Left lung (tissue), 10 donors: ENCODE data around the gene MED9. TPM values are rescaled to one million over a fixed set of nuclear protein-coding genes. Genes with fewer than 3 reads are reported as not detected.
A peak's percentile ranks its signal among the peaks of the same experiment; 100 is the strongest.

Experiments
- ATAC-seq: fragments of 200-7000 bp; cut with Tn5 transposase; one replicate; pipeline ENCODE4 v1.9.1; 2020; ENCODE audit warnings: moderate library complexity
- DNase-seq, 4 donors: peaks; one replicate each; pipeline ENCODE4 v3.0.0-alpha.2; 2013 to 2020
- H3K27ac ChIP-seq, 2 donors: fragments of 200-600 bp; sonication (generic) in 1 of 2; one replicate each; pipeline versions ENCODE4 v1.5.0 to v1.8.0; 2020 to 2021
- H3K27me3 ChIP-seq, 2 donors: fragments of 200-600 bp; sonication (generic) in 1 of 2; one replicate each; pipeline versions ENCODE4 v1.5.0 to v1.8.0; 2020 to 2021
- H3K36me3 ChIP-seq, 2 donors: fragments of 200-600 bp; sonication (generic) in 1 of 2; one replicate each; pipeline versions ENCODE4 v1.5.0 to v1.8.0; 2020 to 2021
- H3K4me1 ChIP-seq, 2 donors: fragments of 200-600 bp; one replicate each; pipeline ENCODE4 v1.8.0; 2021
- H3K4me3 ChIP-seq, 2 donors: fragments of 200-600 bp; sonication (generic) in 1 of 2; one replicate each; pipeline versions ENCODE4 v1.5.0 to v1.8.0; 2020 to 2021; ENCODE audit warnings: mild to moderate bottlenecking in 1 of 2
- H3K9me3 ChIP-seq, 2 donors: fragments of 200-600 bp; sonication (generic) in 1 of 2; one replicate each; pipeline versions ENCODE4 v1.5.0 to v1.8.0; 2020 to 2021
- intact Hi-C, 2 donors: fragments of 100-400 bp; cut with DNase I; formaldehyde crosslinking; loops; one replicate each; pipeline versions ENCODE4 v1.11.2 to v1.14.2; 2022
- polyA plus RNA-seq, 6 donors: library from polyadenylated mRNA; unstranded; fragments of 120-200 nt; gene quantifications; one replicate each; pipeline ENCODE4 v1.2.1, GENCODE V29; 2013; ENCODE audit not compliant: insufficient read length in 6 of 6
- total RNA-seq, 2 donors: library from RNA; stranded (reverse); fragmentation: NEBNext Ultra II Directional; extraction: Animal tissue kit (Norgen Biotek cat#: 25700); gene quantifications; one replicate each; pipeline ENCODE4 v1.2.1, GENCODE V29; 2021
- TF ChIP-seq, protein P1 (sequence below), 2 donors: fragments of 200-600 bp; sonication (generic) in 1 of 2; IDR thresholded peaks; one replicate each; pipeline versions ENCODE4 v1.5.0 to v1.8.0; 2021; ENCODE audit warnings: antibody characterized with exemption in 2 of 2
- donor health status: DM: no; HTN: yes; CAD: no.
- donor health status: DM: no; HTN: no; CAD: no.

MED9 gene
- total and polyA plus RNA-seq, 8 donors = 11.5 to 17.1 (median 16.2) TPM

DNA sequence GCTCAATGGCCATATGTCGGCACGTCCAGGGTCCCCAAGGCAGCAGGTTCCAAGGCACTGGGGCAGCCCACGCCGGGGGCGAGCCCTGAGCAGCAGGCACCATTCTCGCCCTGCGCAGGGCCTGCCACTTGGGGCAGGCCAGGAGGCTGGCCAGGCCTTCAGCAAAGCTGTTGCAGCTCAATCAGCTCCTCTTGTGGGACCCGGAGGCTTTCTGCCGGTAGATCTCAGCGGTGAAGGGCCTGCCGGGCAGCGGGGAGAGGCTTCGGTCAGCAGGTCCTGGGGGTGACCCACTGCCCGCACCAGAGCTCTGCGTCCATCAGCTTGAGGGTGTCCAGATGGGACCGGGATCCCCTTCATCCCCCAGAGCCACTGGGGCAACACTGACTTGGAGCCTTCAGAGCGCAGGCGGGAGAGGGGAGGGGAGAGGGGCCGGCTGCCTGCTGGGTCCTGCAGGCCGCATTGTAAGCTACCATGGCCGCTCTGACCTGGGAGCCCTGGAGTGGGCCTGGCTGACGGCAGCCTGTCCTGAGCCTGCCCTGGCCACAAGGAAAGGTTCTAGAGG, 28.9 kb downstream of the MED9 start:
- no peak overlapping the region for H3K4me3 ChIP-seq
- H3K36me3 ChIP-seq = no peaks in the 10 kb centered on the region
- TF ChIP-seq, protein P1, sequence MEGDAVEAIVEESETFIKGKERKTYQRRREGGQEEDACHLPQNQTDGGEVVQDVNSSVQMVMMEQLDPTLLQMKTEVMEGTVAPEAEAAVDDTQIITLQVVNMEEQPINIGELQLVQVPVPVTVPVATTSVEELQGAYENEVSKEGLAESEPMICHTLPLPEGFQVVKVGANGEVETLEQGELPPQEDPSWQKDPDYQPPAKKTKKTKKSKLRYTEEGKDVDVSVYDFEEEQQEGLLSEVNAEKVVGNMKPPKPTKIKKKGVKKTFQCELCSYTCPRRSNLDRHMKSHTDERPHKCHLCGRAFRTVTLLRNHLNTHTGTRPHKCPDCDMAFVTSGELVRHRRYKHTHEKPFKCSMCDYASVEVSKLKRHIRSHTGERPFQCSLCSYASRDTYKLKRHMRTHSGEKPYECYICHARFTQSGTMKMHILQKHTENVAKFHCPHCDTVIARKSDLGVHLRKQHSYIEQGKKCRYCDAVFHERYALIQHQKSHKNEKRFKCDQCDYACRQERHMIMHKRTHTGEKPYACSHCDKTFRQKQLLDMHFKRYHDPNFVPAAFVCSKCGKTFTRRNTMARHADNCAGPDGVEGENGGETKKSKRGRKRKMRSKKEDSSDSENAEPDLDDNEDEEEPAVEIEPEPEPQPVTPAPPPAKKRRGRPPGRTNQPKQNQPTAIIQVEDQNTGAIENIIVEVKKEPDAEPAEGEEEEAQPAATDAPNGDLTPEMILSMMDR (IDR thresholded peaks at IDR 0.05) = no peak
- DNase-seq = peak in 1 of 4 donors; percentile 59
- no peaks in the 10 kb centered on the region for H3K27me3 ChIP-seq
- no peak for ATAC-seq
- intact Hi-C loops = loop anchor here in 1 of 2 donors (10.0 kb wide), 1 partner anchor 79 kb away; no protein-coding TSS in a partner anchor
- H3K4me1 ChIP-seq = no peaks in the 10 kb centered on the region
- no peaks in the 10 kb centered on the region for H3K9me3 ChIP-seq
- H3K27ac ChIP-seq = peak overlapping the region in 1 of 2 donors; percentile 61

DNA sequence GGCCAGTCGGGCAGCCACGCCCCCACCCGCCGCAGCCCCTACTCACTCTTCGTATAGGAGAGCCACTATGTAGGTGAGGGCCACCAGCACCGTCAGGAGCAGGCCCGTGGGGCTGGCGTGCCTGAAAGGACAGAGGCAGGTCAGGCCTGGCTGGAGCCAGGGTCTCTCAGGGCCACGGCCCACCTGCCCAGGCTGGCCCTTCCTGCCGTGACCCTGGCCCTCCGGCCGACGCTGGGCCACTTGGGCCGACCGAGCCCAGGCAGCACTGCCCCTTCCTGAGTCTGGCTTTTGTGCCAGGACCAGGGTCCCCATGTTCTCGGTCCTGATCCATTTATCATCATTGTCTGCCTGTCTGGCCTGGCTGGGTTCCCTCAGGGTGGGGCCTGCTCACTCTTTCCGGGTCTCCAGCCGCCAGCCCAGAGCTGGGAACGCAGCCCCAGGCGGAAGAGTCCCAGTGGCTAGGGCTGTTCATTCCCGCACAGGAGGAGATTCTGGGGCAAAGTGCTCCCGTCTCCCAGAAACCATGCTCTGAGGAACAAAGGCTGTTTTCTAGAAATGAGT, 29.5 kb downstream of the MED9 start:
- Histone ChIP-seq H3K36me3 (no peaks in the 10 kb centered on the region), H3K4me3 (no peak overlapping the region), H3K27me3 (no peaks in the 10 kb centered on the region), H3K9me3 (no peaks in the 10 kb centered on the region), H3K27ac (peak overlapping the region in 1 of 2 donors; percentile 61), H3K4me1 (no peaks in the 10 kb centered on the region)
- intact Hi-C loops = loop anchor here in 1 of 2 donors (10.0 kb wide), 1 partner anchor 79 kb away; no protein-coding TSS in a partner anchor
- TF ChIP-seq, protein P1 (IDR thresholded peaks at IDR 0.05) = no peak
- ATAC-seq (peak; percentile 23), DNase-seq (peak in 1 of 4 donors; percentile 76)

DNA sequence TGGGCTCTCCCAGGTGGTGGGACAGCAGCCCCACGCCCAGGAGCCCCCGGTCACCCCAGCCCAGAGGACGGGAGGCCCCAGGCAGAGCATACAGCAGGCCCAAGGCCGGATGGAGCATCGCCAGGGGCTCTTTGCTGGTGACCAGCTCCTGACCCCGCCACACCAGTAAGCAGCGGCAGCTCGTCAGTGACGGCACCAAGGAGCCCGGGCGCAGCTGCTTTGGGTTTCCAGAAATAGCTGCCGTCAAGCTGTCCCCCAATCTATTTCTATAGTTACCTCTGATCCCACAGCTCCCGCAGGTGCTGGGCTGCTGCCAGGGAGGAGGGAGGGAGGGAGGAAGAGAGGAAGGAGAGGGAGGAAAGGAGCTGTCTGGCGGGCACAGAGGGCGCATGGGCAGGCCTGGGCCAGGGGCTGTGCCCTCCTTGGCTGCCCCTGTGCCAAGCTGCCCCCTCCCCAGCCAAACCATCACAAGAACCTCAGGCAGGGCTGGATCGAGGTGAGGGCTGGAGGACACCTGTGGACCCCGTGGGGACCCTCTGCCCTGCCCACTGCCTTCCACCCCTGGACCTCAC, 30.2 kb downstream of the MED9 start:
- Histone ChIP-seq H3K4me3 (no peak overlapping the region), H3K27me3 (no peaks in the 10 kb centered on the region), H3K36me3 (no peaks in the 10 kb centered on the region), H3K4me1 (no peaks in the 10 kb centered on the region), H3K9me3 (no peaks in the 10 kb centered on the region), H3K27ac (peak overlapping the region in 1 of 2 donors; percentile 61)
- DNase-seq = peak in 1 of 4 donors; percentile 79
- ATAC-seq = peak; percentile 7
- intact Hi-C loops = loop anchor here in 1 of 2 donors (10.0 kb wide), 1 partner anchor 78 kb away; no protein-coding TSS in a partner anchor
- TF ChIP-seq, protein P1 (IDR thresholded peaks at IDR 0.05) = no peak

DNA sequence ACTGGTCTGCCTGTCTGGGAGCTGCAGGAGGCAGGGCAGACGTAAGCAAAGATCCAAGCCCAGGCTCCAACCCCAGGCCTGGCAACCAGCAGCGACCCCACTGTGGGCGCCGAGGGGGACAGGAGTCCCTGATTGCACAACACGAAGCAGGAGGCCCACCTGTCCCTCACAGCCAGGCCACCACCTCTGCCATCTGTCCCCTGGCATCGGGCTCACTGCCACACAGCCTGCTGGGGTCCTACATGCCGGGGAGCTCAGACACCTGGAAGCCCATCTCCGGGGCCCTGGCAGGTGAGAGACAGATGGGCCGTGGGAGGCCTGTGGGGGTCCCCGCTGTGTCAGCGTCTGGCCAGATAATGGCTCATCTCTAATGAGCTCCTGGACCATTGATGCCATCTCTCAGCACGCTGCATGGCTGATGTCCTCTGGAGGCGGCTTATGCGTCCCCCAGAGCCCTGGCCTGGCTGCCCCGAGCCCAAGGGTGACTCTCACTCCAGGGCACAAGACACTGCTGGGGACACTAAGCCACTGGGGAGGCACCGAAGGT, 30.7 kb downstream of the MED9 start:
- ATAC-seq (no peak), DNase-seq (peak in 1 of 4 donors; percentile 69)
- H3K9me3 ChIP-seq = no peaks in the 10 kb centered on the region
- no peaks in the 10 kb centered on the region for H3K36me3 ChIP-seq
- intact Hi-C loops = loop anchor here in 1 of 2 donors (10.0 kb wide), 1 partner anchor 77 kb away; no protein-coding TSS in a partner anchor
- no peak overlapping the region for H3K4me3 ChIP-seq
- peak overlapping the region in 1 of 2 donors; percentile 61 for H3K27ac ChIP-seq
- TF ChIP-seq, protein P1 (IDR thresholded peaks at IDR 0.05) = no peak
- no peaks in the 10 kb centered on the region for H3K27me3 ChIP-seq
- no peaks in the 10 kb centered on the region for H3K4me1 ChIP-seq

DNA sequence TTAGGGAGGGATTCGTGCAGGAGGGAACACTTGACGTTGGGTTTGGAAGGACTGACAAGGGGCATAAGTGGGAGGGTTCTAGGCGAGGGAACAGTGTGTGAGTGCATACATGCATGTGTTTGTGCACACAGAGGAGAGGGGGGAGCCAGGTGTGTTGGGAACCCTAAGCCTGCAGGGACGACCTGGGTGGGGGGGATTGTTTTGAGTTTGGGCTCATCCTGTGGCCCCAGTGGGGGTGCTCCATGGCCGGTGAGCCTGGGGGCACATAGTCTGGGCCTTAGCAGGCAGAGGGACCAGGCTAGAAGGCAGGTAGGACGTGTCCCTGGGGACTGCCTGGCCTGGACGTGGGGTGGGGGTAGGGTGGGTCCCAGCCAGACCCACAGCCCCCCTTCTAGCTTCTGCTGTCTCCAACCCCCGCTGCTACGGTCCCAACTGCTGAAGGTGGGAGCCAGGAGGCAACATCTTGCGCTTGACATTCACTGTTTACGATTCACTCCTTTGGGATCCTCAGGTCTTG, 31.3 kb downstream of the MED9 start:
- Histone ChIP-seq H3K4me3 (no peak overlapping the region), H3K9me3 (no peaks in the 10 kb centered on the region), H3K36me3 (no peaks in the 10 kb centered on the region), H3K27ac (no peak overlapping the region), H3K27me3 (no peaks in the 10 kb centered on the region), H3K4me1 (no peaks in the 10 kb centered on the region)
- intact Hi-C loops = loop anchor here in 1 of 2 donors (10.0 kb wide), 1 partner anchor 77 kb away; no protein-coding TSS in a partner anchor
- DNase-seq (peak in 1 of 4 donors; percentile 41), ATAC-seq (no peak)
- TF ChIP-seq, protein P1 (IDR thresholded peaks at IDR 0.05) = no peak
